HG03039 (cell line): Measurements from ENCODE around the gene PLAAT4.
A peak's percentile ranks its signal among the peaks of the same experiment; 100 is the strongest.
"Not testable (repeated sequence)": the region's sequence is repeated elsewhere in the genome, so short reads cannot be mapped to it uniquely, and the experiment has no call there.

Experiments used
- ATAC-seq: cut with Tn5 transposase; IDR thresholded peaks from one replicate; pipeline ENCODE4 v1.9.1; 2021; ENCODE audit warnings: mild to moderate bottlenecking, moderate library complexity; ENCODE audit not compliant: unreplicated experiment

PLAAT4 gene

GRCh38 chr11:63567044-63567840 is 30.6 kb downstream of the PLAAT4 start:
- peak; percentile 72 for ATAC-seq

DNA sequence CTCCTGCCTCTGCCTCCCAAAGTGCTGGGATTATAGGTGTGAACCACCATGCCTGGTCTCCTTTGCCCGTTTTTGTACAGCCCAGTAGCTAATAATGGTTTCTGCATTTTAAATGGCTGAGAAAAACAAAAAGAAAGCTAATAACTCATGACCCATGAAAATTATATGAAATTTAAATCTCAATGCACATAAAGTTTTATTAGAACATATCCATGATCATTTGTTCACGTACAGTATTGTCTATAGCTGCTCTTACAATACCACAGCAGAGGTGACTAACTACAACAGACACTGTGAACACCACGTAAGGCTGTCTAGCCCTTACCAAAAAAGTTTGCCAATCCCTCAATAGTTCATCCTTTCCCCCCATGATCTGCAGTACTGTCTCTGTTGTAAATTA is 33.0 kb downstream of the PLAAT4 start:
- ATAC-seq = no peak

DNA sequence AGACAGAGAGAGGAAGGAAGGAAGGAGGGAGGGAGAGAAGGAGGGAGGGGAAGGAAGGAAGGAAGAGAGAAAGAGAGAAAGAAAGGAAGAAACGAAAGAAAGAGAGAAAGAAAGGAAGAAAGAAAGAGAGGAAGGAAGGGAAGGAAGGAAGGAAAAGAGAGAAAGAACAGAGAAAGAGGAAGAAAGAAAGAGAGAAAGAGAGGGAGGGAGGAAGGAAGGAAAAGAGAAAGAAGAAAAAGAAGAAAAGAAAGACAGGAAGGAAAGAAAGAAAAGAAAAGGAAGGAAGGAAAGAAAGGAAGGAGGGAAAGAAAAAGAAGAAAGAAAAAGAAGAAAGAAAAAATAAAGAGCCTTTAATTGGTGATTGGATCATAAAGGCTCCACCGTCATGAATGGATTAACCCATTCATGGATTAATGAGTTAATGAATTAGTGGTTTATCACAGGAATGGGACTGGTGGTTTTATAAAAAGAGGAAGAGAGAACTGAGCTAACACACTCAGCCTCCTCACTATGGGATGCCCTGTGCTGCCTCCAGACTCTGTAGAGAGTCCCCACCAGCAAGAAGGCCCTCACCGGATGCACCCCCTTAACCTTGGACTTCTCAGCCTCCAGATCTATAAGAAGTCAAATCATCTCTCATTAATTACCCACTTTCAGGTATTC is 35.5 kb downstream of the PLAAT4 start:
- ATAC-seq = no peak

- no peak for ATAC-seq
These were observed 37.6 kb downstream of the PLAAT4 start for GRCh38 chr11:63573881-63574855.

GRCh38 chr11:63574856-63575602 is 38.4 kb downstream of the PLAAT4 start:
- no peak for ATAC-seq

DNA sequence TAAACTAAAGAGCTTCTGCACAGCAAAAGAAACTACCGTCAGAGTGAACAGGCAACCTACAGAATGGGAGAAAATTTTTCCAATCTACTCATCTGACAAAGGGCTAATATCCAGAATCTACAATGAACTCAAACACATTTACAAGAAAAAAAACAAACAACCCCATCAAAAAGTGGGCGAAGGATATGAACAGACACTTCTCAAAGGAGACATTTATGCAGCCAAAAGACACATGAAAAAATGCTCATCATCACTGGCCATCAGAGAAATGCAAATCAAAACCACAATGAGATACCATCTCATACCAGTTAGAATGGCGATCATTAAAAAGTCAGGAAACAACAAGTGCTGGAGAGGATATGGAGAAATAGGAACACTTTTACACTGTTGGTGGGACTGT is 42.3 kb downstream of the PLAAT4 start:
- ATAC-seq = not testable (repeated sequence)

GRCh38 chr11:63581224-63581623 is 44.6 kb downstream of the PLAAT4 start:
- not testable (repeated sequence) for ATAC-seq

DNA sequence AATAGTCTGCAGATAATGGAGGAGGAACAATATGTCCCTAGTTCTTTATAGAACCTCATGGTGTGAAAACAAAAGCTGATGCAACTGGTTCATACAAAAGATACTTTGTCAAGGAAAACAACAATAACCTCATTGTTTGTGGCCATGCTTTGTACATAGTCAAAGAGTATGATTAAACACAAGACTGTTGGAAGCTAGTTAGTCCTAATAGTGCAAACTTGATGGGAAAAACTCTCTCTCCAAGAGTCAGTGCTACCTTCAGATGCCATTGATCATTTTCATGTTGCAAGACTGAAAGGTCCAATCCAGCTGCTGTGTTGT is 46.7 kb downstream of the PLAAT4 start:
- no peak for ATAC-seq

- ATAC-seq = no peak
These were observed 50.0 kb downstream of the PLAAT4 start for GRCh38 chr11:63586451-63587166.

DNA sequence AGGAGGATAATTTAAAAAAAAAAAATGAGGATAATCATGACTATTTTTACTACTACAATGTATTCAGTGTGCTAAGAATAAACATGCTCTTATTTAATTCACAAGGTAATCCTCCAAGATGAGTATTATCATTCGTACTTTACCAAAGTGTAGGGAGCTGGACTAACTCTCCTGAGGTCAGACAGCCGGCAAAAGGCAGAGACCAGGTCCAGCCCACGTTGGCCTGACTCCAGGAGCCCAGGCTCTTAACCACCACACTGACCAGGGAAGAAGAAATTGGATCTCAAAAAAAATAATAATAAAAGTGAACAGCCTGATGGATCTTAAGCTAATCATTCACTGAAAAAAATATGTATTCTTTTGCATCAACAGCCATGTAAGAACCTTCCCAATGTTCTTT is 52.4 kb downstream of the PLAAT4 start:
- ATAC-seq = no peak

- no peak for ATAC-seq
These were observed 53.6 kb downstream of the PLAAT4 start for GRCh38 chr11:63590024-63590788.

- ATAC-seq = no peak
These were observed 56.4 kb downstream of the PLAAT4 start for GRCh38 chr11:63592975-63593395.

GRCh38 chr11:63595296-63595695 is 58.7 kb downstream of the PLAAT4 start:
- no peak for ATAC-seq
